Measurements from ENCODE around the gene GP5.

GP5 gene

GRCh38 chr3:194368918-194369317 is 30.1 kb downstream of the GP5 start:
- peak; percentile 1; the same call in 1 of the 3 replicates for ATAC-seq
- no peak for TF ChIP-seq CSDC2 (CRISPR knock-in tag; IDR thresholded peaks at IDR 0.05)
- no peak for TF ChIP-seq ARNTL (CRISPR knock-in tag; IDR thresholded peaks at IDR 0.05; ENCODE audit: borderline replicate concordance, low read depth)
- no peak for TF ChIP-seq ZNF70 (CRISPR knock-in tag; IDR thresholded peaks at IDR 0.05)
- no peak for TF ChIP-seq OSR1 (CRISPR knock-in tag; IDR thresholded peaks at IDR 0.05)
- TF ChIP-seq POU6F1 (CRISPR knock-in tag; IDR thresholded peaks at IDR 0.05; ENCODE audit: borderline replicate concordance, low read depth) = no peak

GRCh38 chr3:194367992-194368841 is 30.8 kb downstream of the GP5 start:
- ATAC-seq = peak; percentile 10
- peak; percentile 55; the same call in 1 of the 2 replicates for TF ChIP-seq TCF4 (CRISPR knock-in tag; IDR thresholded peaks at IDR 0.05; ENCODE audit: borderline replicate concordance)
- no peak for TF ChIP-seq ZFP3 (CRISPR knock-in tag; IDR thresholded peaks at IDR 0.05)

- TF ChIP-seq TSHZ2 (CRISPR knock-in tag; IDR thresholded peaks at IDR 0.05) = no peak
- no peak for TF ChIP-seq CSDC2 (CRISPR knock-in tag; IDR thresholded peaks at IDR 0.05)
- no peak for TF ChIP-seq SNAI2 (CRISPR knock-in tag; IDR thresholded peaks at IDR 0.05)
- TF ChIP-seq POU6F1 (CRISPR knock-in tag; IDR thresholded peaks at IDR 0.05; ENCODE audit: borderline replicate concordance, low read depth) = no peak
- no peak for TF ChIP-seq TCF4 (CRISPR knock-in tag; IDR thresholded peaks at IDR 0.05; ENCODE audit: borderline replicate concordance)
- no peak for TF ChIP-seq ISL1 (CRISPR knock-in tag; IDR thresholded peaks at IDR 0.05)
- no peak for TF ChIP-seq ZNF565 (CRISPR knock-in tag; conservative IDR thresholded peaks at IDR 0.05; ENCODE audit: low read depth)
- TF ChIP-seq ARNTL (CRISPR knock-in tag; IDR thresholded peaks at IDR 0.05; ENCODE audit: borderline replicate concordance, low read depth) = no peak
- TF ChIP-seq ESRRG (CRISPR knock-in tag; IDR thresholded peaks at IDR 0.05) = no peak
- TF ChIP-seq OSR1 (CRISPR knock-in tag; IDR thresholded peaks at IDR 0.05) = no peak
- TF ChIP-seq ZFP30 (CRISPR knock-in tag; IDR thresholded peaks at IDR 0.05) = no peak
- TF ChIP-seq CSRNP3 (CRISPR knock-in tag; IDR thresholded peaks at IDR 0.05) = no peak
- TF ChIP-seq CREB5 (CRISPR knock-in tag; IDR thresholded peaks at IDR 0.05; ENCODE audit: low read depth) = no peak
- TF ChIP-seq RARB (CRISPR knock-in tag; IDR thresholded peaks at IDR 0.05) = no peak
- no peak for TF ChIP-seq ZC3H10 (CRISPR knock-in tag; IDR thresholded peaks at IDR 0.05)
- TF ChIP-seq PPARA (CRISPR knock-in tag; IDR thresholded peaks at IDR 0.05; ENCODE audit: borderline replicate concordance) = no peak
- no peak for TF ChIP-seq BACH2 (CRISPR knock-in tag; IDR thresholded peaks at IDR 0.05; ENCODE audit: borderline replicate concordance)
- no peak for TF ChIP-seq PATZ1 (CRISPR knock-in tag; IDR thresholded peaks at IDR 0.05; ENCODE audit: borderline replicate concordance)
- TF ChIP-seq GLIS3 (CRISPR knock-in tag; IDR thresholded peaks at IDR 0.05) = no peak
- TF ChIP-seq ZNF8 (CRISPR knock-in tag; IDR thresholded peaks at IDR 0.05) = no peak
- ATAC-seq = no peak
Measured at GRCh38 chr3:194365978-194366490, 33.0 kb downstream of the GP5 start.

All from SK-N-SH treated with all-trans-retinoic acid at 6 μM for 48 hours (cell line).